Endothelial cell of umbilical vein (primary cell): ENCODE results near the gene S1PR4. TPM values are rescaled to one million over a fixed set of nuclear protein-coding genes. Genes with fewer than 3 reads are reported as not detected.
"Not testable (repeated sequence)": the region's sequence is repeated elsewhere in the genome, so short reads cannot be mapped to it uniquely, and the experiment has no call there.

Experiments
- BruUV-seq: library from RNA; stranded (reverse); fragments of 400-500 nt; replicated peaks from 2 replicates; lab custom pipeline; 2021; lab: Mats Ljungman, UMichigan
- CTCF ChIA-PET: fragments of 300-600, 350-600 bp; sonication (Branson Sonifier 250); formaldehyde crosslinking; loops from one replicate; lab custom pipeline; 2021; ENCODE audit warnings: antibody characterized with exemption, inconsistent platforms; lab: Charles Lee
- POLR2A ChIA-PET: fragments of 300-600, 350-600 bp; sonication (Branson Sonifier 250); formaldehyde crosslinking; loops from one replicate; lab custom pipeline; 2021; ENCODE audit warnings: antibody characterized with exemption, inconsistent platforms; lab: Charles Lee
- DNase-seq: peaks from one replicate; pipeline ENCODE4 v3.0.0-alpha.2; 2011; ENCODE audit warnings: low read depth, low spot score
- FAIRE-seq: peaks from 2 replicates; lab custom pipeline; 2011; peaks lifted over from hg19 to GRCh38; lab: Jason Lieb, UNC
- H2AFZ ChIP-seq: 2 replicates; pipeline ENCODE4 v1.6.0; 2012; ENCODE audit warnings: low read depth, low read length, control low read depth, inconsistent platforms
- H3K27ac ChIP-seq: 2 replicates; pipeline ENCODE4 v1.5.1; 2011; ENCODE audit warnings: low read depth, mild to moderate bottlenecking, control low read depth, low read length, moderate library complexity; ENCODE audit not compliant: insufficient read depth
- H3K27me3 ChIP-seq, 2 experiments: 2 replicates each; pipeline versions ENCODE4 v1.6.0 to v1.6.1; 2011; ENCODE audit warnings: low read length in 2 of 2, mixed read lengths in 1 of 2; ENCODE audit not compliant: control insufficient read depth in 2 of 2, insufficient read depth in 2 of 2
- H3K36me3 ChIP-seq, 2 experiments: 2 replicates in 1 of 2; 3 replicates in 1 of 2; pipeline ENCODE4 v1.5.1; 2011; ENCODE audit warnings: low read length in 2 of 2, mild to moderate bottlenecking in 1 of 2, moderate library complexity in 1 of 2; ENCODE audit not compliant: control insufficient read depth in 2 of 2, insufficient read depth in 2 of 2; ENCODE audit errors: extremely low read depth in 1 of 2
- H3K4me1 ChIP-seq: 3 replicates; pipeline ENCODE4 v1.5.1; 2011; ENCODE audit warnings: mild to moderate bottlenecking, low read length; ENCODE audit not compliant: control insufficient read depth, insufficient read depth; ENCODE audit errors: extremely low read depth
- H3K4me2 ChIP-seq: 2 replicates; pipeline ENCODE4 v1.6.1; 2011; ENCODE audit warnings: low read length, control low read depth, mixed read lengths; ENCODE audit not compliant: insufficient read depth
- H3K4me3 ChIP-seq, 3 experiments: fragments of 200-600 bp in 1 of 3; sonication (generic), shearing (Covaris generic) in 1 of 3; replicated peaks in 1 of 3; 2 replicates each; pipeline ENCODE4 v1.5.1; 2011 to 2016; ENCODE audit warnings: control low read depth in 3 of 3, low read length in 3 of 3, mild to moderate bottlenecking in 2 of 3, inconsistent platforms in 1 of 3, low read depth in 1 of 3, moderate library complexity in 1 of 3; ENCODE audit not compliant: insufficient read depth in 1 of 3
- H3K79me2 ChIP-seq: 2 replicates; pipeline ENCODE4 v1.6.0; 2012; ENCODE audit warnings: low read length, inconsistent platforms; ENCODE audit not compliant: control insufficient read depth, insufficient read depth
- H3K9ac ChIP-seq: replicated peaks from 2 replicates; pipeline ENCODE3; 2011; ENCODE audit warnings: low read length, control low read depth; ENCODE audit not compliant: insufficient read depth; ENCODE audit errors: extremely low read depth
- H3K9me1 ChIP-seq: replicated peaks from 3 replicates; pipeline ENCODE4 v1.6.0; 2011; ENCODE audit warnings: mild to moderate bottlenecking, low read length; ENCODE audit not compliant: control insufficient read depth, insufficient read depth; ENCODE audit errors: extremely low read depth
- H3K9me3 ChIP-seq: replicated peaks from 2 replicates; pipeline ENCODE4 v1.5.1; 2012; ENCODE audit warnings: low read length, inconsistent platforms; ENCODE audit not compliant: control insufficient read depth, insufficient read depth
- H4K20me1 ChIP-seq: replicated peaks from 2 replicates; pipeline ENCODE3; 2011; ENCODE audit warnings: mild to moderate bottlenecking, low read length; ENCODE audit not compliant: control insufficient read depth, insufficient read depth; ENCODE audit errors: extremely low read depth
- FOS ChIP-seq: IDR thresholded peaks from 2 replicates; pipeline ENCODE4 v1.6.1; 2011; ENCODE audit warnings: mild to moderate bottlenecking, low read length, moderate library complexity, borderline replicate concordance; ENCODE audit not compliant: insufficient read depth
- MYC ChIP-seq: IDR thresholded peaks from one replicate; pipeline ENCODE4 v1.6.1; 2011; ENCODE audit warnings: mild to moderate bottlenecking, low read depth, low read length
- dilution Hi-C: fragments of 300-500 bp; cut with MboI; formaldehyde crosslinking; loops from one replicate; pipeline ENCODE4 v1.15.0; 2019; ENCODE audit warnings: low sequenced_read_pairs; ENCODE audit not compliant: extremely low pct_ligation_motif_present
- intact Hi-C: fragments of 100-400 bp; cut with micrococcal nuclease; formaldehyde crosslinking; loops from one replicate; pipeline ENCODE4 v1.10.0; 2022
- polyA plus RNA-seq, 4 experiments: library from polyadenylated mRNA; depleted of rRNA in 3 of 4; stranded (reverse) in 3 of 4; unstranded in 1 of 4; fragments of >200 nt; gene quantifications; 2 replicates each; pipeline versions ENCODE4 v1.2.1 to v1.2.3, GENCODE V29; 2011 to 2012; ENCODE audit warnings: missing spikeins in 1 of 4
- total RNA-seq: library from RNA; stranded (reverse); gene quantifications from 2 replicates; pipeline ENCODE4 v1.2.3, GENCODE V29; 2021
- TF ChIP-seq, protein P1 (sequence below), 2 donors: IDR thresholded peaks; 1 replicate in 1 of 2; 2 replicates in 1 of 2; pipeline ENCODE4 v1.5.1; 2011; ENCODE audit warnings: low read length in 2 of 2, mild to moderate bottlenecking in 2 of 2, moderate library complexity in 2 of 2, control low read depth in 1 of 2, inconsistent platforms in 1 of 2, low read depth in 1 of 2; ENCODE audit not compliant: insufficient read depth in 1 of 2; ENCODE audit errors: extremely low read depth in 1 of 2

The S1PR4 gene
- total and polyA plus RNA-seq, 2 donors (not counting 3 experiments of a cell fraction or from before 2014, with no cell fraction given), result 1.7 to 2.5 TPM

- FAIRE-seq (no peak), DNase-seq (no peak)
- POLR2A ChIA-PET, result no interaction called here
- H3K9me1 ChIP-seq, result no peaks in the 10 kb centered on the region
- no peak overlapping the region for H3K4me3 ChIP-seq
- intact Hi-C loops, result no loop called here
- H3K9me3 ChIP-seq, result no peaks in the 10 kb centered on the region
- BruUV-seq, result no TSS peak
- dilution Hi-C loops, result no loop called here
- CTCF ChIA-PET, result interaction anchor here (1.7 to 3.6 kb wide), 2 partner anchors 43 to 46 kb away, joined by 7 to 18 read pairs; no protein-coding TSS in a partner anchor
- H3K4me2 ChIP-seq, result no peak overlapping the region
- no peaks in the 10 kb centered on the region for H3K27me3 ChIP-seq
- no peak overlapping the region for H2AFZ ChIP-seq
- TF ChIP-seq MYC (no peak), FOS (no peak)
- TF ChIP-seq, protein P1, sequence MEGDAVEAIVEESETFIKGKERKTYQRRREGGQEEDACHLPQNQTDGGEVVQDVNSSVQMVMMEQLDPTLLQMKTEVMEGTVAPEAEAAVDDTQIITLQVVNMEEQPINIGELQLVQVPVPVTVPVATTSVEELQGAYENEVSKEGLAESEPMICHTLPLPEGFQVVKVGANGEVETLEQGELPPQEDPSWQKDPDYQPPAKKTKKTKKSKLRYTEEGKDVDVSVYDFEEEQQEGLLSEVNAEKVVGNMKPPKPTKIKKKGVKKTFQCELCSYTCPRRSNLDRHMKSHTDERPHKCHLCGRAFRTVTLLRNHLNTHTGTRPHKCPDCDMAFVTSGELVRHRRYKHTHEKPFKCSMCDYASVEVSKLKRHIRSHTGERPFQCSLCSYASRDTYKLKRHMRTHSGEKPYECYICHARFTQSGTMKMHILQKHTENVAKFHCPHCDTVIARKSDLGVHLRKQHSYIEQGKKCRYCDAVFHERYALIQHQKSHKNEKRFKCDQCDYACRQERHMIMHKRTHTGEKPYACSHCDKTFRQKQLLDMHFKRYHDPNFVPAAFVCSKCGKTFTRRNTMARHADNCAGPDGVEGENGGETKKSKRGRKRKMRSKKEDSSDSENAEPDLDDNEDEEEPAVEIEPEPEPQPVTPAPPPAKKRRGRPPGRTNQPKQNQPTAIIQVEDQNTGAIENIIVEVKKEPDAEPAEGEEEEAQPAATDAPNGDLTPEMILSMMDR (IDR thresholded peaks at IDR 0.05; ENCODE audit: extremely low read depth in 1 of 2, insufficient read depth in 1 of 2, low read depth in 1 of 2, low read length in 2 of 2), result no peak
- H3K27ac ChIP-seq, result no peak overlapping the region
- H3K4me1 ChIP-seq, result no peaks in the 10 kb centered on the region
- no peaks in the 10 kb centered on the region for H3K79me2 ChIP-seq
- H4K20me1 ChIP-seq, result no peaks in the 10 kb centered on the region
- no peak overlapping the region for H3K9ac ChIP-seq
- no peaks in the 10 kb centered on the region for H3K36me3 ChIP-seq
Measured at GRCh38 chr19:3171894-3172672, 6.5 kb upstream of the S1PR4 start.

GRCh38 chr19:3172673-3173000 is 5.9 kb upstream of the S1PR4 start:
- H3K36me3 ChIP-seq, FAIRE-seq, H3K9me3 ChIP-seq, H3K79me2 ChIP-seq, H3K4me2 ChIP-seq, H3K4me1 ChIP-seq, DNase-seq, H3K4me3 ChIP-seq, POLR2A ChIA-PET, H4K20me1 ChIP-seq, H3K27ac ChIP-seq, dilution Hi-C loops, H3K9ac ChIP-seq, H3K9me1 ChIP-seq, intact Hi-C loops, H2AFZ ChIP-seq, H3K27me3 ChIP-seq, BruUV-seq: not testable (repeated sequence)
- CTCF ChIA-PET, result interaction anchor here (3.6 kb wide), 1 partner anchor 44 kb away, joined by 18 read pairs; no protein-coding TSS in a partner anchor
